Renal cortical epithelial cell (primary cell): Measurements from ENCODE around the gene TMEM236. TPM values are rescaled to one million over a fixed set of nuclear protein-coding genes. Genes with fewer than 3 reads are reported as not detected.
"Not testable (repeated sequence)": the region's sequence is repeated elsewhere in the genome, so short reads cannot be mapped to it uniquely, and the experiment has no call there.

ENCODE experiments used
- DNase-seq: peaks from one replicate; pipeline ENCODE4 v3.0.0-alpha.2; 2011; ENCODE audit warnings: low read depth
- total RNA-seq: library from RNA; depleted of rRNA; stranded (reverse); fragments of >200 nt; gene quantifications from 2 replicates; pipeline ENCODE4 v1.2.3, GENCODE V29; 2014

TMEM236 gene, protein sequence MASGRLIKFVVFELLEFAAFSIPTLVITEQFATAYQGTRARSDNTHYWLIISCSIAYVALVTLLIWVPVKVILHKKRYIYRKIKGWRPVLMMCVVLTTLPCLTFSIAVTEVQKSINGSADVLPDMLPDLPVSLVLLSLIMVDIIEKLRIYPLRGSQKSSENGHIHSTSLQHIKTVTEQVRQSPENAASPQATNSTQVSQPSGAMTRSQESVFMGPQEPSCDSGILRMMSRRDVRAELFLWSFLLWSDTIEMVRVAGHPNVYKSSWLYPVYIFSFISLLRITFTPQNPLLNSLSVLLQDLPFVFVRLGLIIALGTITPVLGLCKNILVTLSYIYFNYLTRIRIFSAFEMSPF
- total RNA-seq = 0.10 TPM in 1 of 2 replicates, not detected in the other

DNA sequence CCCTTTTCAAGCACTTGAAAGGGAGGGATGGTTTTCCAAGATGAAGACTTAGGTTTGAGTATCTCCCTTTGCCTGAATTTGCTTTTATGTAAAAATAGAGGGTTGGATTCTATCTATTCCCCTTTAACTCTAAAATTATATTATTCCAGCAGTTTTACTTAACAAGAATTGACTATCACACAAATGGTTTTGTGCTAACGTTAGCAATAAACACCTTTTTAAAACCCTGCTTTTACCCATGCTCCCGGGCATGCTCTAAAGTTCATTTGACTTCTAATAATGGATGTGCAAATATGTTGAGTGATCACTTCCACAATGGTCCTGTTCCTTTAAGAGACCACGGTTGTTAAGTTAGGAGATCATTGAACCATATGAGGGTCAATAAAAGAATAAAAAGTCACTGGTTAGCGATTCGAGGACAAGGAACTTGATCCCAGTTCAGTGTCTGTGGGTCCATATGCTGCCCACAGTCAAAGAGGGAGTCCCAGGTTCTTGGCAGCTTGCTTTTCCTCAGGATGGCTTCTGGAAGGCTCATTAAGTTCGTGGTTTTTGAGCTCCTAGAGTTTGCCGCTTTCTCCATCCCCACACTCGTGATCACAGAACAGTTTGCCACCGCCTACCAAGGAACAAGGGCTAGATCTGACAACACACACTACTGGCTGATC lies at the start of gene TMEM236:
TSS of gene TMEM236 (plus strand) at position 421 of the 665 bp plus-strand sequence. CDS start at position 516, 95 bp downstream.
- peak; percentile 75 for DNase-seq

DNA sequence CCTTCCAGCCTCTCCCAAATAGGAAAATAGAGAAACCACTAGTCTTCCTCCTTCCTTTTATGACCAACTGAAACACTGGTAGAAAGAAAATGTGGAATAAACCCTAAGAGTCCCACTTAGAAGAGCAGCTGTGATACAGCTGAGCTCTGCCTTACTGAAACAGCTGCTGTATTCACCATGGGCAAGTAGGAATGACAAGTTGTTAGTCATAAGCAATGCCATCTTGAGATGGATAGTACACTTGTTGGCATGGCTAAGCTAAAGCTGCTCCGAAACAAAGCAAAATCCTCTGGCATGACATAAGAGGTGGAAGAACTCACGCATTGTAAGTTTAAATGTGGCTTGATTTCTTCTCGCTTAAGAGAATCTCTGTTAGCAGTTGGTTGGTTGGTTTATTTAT lies 48.3 kb upstream of the TMEM236 start:
- no peak for DNase-seq

DNA sequence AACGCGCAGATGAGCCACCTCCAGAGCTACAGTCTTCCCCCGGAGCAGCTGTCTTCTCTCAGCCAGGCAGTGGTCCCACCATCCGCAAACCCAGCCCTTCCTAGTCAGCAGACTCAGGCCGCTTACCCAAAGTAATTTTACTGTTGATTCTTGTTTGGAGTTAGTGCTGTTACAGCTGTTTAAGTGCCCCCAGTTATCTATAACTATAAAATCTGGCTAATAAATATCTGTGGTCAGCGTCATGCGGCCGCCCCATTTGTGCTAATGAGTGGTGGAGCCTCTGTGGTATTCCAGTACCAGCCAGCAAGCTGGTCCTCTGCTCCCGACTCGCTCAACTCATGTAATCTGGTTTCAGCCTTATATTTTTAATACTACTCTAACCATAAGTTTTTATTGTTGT lies 43.2 kb upstream of the TMEM236 start:
- DNase-seq = no peak

DNA sequence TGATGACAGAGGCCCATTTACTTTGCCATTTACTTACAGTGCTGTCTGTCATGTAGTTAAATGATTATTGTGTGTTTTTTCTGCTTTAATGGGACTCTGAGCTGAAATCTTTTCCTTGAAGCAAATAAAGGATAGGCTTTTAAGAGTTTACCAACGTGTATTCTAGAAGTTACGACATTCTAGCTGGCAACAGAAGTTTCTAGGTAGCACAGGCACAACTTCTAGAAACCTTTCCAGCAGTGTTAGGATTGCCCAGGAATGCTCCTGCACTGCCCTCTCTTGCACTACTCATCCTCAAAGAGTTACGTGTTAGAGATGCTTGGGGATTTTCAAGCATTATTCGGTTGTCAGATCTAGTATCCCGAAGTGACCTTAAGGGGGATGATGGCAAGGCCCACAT lies 42.5 kb upstream of the TMEM236 start:
- no peak for DNase-seq

DNA sequence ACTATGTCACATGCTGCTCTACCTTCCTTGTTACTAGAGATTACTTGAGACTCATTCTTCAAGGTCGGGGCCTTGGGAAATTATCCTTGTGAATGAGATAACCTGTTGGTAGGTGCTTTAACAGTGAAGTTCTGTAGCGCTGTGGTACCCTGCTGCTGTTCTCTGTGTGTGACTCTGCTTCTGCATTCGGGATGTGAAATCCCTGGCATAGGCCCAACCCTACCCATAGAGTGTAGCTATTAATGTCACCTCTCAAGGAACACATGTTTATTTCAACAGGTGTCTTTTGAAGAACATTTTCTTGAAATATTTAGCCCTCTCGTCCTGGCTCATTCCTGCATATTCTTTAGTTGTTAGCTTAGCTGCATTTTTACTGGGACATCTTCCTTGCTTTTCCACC lies 41.8 kb upstream of the TMEM236 start:
- no peak for DNase-seq

DNA sequence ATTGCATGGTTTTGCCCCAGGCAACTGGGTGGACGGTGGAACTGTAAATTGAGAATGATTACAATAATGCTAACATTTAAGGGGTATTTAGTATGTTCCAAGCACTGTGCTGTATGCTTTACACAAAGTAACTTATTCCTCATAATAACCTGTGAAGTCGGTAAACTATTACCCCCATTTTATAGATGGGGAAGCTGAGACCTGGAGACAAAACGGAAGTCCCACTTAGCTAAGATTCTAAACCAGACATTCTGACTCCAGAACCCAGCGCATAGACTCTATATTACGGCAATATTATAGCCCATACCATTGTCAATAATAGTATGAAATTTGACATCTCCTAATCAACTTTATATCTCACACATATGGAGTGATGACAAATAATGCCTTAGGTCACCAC lies 39.9 kb upstream of the TMEM236 start:
- no peak for DNase-seq

DNA sequence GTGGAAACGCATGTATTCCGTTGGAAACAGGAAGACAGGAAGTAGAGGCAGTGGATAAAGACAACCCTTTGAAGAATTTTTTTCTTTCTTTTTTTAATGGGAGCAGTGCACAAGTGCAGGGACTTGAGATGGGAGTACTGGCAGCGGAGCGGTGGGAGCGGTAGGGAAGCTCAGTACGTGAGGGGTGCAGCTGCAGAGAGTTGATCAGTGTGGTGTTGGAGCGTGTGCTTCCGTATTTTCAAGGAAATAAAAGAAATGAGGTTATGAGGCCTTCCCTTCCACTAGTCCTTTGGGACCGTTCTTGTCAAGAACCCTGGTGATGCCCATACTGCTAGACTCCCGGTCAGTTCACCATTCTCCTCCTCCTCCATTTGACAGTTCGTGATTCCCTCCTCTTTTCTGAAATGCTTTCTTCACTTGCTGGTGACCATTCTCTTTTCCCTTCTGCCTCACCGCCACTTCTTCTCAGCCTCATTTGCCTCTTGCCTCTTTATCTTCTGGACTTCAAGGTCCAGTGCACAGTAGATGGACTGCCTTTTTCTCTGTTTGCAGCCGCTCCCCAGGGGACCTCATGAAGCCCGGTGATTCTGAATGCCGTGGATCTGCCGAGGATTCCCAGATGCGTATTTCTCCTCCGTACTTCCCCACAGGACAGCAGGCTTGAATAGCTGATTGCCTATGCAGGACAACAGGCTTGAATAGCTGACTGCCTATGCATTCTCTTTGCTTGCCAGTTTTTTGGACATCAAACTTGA lies 39.1 kb upstream of the TMEM236 start:
- DNase-seq = no peak

DNA sequence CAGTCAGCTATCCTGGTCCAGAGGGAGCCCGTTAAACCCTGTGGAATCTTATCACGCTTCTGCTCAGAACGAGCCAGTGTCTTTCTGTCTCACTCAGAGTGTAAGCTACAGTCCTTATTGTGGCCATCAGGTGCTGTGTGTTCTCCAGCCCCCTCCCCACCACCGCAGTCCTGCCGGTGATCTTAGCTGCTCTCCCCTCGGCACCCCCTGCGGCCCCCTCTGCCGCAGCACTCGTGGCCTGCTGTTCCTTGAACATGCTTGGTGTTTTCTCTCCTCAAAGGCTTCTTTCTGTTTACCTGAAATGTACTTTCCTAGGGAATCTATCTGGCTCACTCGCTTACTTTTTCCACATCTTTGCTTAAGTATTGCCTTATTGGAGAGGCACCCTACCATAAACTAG lies 38.2 kb upstream of the TMEM236 start:
- DNase-seq = no peak

DNA sequence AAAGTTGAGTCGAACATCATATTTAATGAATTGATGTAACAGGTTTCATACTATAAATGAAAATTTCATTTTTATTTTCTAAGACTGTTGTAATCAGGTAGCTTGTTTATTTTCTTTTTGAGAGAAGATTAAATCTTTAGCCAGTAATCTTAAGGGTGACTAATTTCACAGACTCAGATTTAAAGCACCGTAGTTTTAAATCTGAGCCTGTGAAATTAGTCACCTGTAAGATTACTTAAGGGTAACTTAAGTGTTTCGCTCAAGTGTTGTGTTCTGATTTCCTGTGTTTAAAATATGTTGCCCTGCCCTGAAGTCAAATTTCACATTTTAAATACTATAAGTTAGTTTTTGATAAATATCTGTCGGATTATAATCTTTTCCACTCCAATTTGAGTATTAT lies 35.8 kb upstream of the TMEM236 start:
- DNase-seq = no peak

DNA sequence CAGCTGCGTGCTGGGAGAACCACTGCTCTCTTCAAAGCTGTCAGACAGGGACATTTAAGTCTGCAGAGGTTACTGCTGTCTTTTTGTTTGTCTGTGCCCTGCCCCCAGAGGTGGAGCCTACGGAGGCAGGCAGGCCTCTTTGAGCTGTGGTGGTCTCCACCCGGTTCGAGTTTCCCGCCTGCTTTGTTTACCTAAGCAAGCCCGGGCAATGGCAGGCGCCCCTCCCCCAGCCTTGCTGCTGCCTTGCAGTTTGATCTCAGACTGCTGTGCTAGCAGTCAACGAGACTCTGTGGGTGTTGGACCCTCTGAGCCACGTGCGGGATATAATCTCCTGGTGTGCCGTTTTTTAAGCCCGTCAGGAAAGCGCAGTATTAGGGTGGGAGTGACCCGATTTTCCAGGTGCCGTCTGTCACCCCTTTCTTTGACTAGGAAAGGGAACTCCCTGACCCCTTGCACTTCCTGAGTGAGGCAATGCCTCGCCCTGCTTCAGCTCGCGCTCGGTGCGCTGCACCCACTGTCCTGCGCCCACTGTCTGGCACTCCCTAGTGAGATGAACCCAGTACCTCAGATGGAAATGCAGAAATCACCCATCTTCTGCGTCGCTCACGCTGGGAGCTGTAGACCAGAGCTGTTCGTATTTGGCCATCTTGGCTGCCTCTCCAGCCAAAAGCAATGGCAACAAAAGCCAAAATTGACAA lies 29.5 kb upstream of the TMEM236 start:
- DNase-seq = not testable (repeated sequence)

DNA sequence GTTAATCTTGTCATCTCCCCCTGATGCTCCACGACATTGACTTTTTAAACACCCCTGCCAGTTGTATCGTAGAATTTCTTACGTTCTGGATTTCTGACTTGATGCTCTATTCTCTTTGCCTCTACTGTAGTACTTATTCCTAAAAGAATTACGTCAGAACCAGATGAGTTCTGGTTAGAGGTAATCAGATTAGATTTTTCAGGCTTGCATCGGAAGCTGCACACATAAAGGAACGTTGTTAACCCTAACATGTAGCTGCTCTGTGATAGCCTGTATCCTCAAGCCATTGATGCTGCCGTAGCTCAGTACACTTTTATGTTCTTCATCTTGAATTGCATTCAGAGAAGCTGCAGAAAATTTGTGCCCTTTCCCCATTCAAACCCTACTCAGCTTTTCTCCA lies 26.3 kb upstream of the TMEM236 start:
- DNase-seq = no peak

DNA sequence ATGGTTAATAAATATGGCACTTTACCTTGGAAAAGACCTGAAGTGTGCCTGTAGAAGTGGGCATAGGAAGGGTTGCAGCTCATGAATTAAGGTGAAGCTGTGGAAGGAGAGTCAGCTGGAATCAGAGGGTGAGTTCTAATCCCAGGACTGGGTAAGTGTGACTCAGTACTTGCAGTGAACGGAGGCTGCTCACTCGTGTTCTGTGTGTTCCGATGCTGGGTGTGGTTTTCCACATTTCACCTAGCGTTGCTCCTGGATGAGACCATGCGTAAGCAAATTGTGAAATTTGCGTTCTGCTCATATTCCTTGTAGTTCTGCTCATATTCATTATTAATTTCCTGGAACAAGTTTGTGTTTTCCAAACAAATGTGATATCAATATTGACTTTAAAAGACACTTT lies 22.4 kb upstream of the TMEM236 start:
- DNase-seq = no peak

DNA sequence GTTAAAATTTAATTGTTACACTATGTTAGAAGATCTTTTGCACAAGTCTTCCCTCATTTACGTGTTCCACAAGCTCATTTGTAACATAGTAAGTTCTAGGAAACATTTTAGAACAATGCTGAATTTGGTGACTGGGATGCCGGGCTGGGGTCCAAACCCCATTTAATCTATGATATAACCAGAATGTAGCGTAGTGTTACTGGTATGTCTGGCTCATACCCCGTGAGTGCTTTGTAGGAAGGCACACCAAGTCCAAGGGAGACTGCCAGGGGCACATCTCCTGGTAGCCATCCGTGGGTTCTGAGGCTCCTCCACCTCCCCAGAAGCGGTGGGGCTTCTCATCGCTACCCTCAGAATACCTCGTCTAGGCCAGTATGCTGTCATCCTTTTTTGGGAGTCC lies 21.3 kb upstream of the TMEM236 start:
- DNase-seq = no peak

DNA sequence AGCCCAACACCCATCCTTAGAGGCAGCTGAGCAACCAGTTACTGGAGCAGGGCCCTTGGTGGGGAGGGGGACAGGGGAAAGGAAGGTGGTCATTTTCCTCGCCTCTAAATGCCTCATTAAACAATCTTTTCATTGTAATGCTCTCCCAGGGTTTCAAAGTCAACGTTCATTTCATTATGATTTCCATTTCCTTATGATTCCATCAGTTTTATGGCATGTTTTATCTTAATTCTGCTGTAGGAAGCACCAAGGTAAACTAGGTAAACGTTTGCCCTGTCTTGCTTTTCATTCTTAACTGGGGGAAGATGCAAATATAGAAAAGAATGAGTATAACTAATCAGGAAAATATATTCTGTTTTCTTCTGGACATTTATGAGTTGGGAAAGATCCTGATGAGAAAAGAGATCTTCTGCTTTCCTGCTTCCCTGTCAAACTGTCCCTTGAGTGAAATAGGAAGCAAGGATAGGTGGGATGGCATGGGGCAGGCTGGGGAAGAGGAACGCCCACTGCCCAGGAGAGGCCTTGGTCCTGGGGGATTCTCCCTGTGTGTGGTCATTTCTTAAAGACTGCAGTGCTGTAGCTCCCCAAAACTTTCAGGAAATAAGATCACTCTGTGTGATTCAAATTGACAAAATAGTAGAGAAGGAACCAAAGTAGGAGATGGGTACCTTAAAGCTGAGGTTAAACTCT lies 20.5 kb upstream of the TMEM236 start:
- no peak for DNase-seq

DNA sequence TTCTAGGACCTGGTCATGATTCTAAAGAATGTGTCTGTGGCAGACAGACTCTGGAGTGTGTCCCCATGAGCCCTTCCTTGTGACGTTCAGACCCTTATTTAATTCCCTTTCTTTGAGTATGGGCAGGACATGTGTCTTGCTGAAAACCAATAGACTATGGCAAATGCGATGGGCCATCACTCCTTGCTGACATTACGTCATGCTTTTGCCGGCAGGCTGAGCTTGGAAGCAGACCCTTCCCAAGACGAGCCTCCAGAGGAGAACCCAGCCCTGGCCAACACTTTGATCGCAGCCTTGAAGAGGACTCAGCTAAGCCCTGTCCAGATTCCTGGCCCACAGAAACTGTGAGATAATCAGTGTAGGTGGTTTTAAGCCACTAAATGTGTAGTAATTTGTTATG lies 18.4 kb upstream of the TMEM236 start:
- no peak for DNase-seq

DNA sequence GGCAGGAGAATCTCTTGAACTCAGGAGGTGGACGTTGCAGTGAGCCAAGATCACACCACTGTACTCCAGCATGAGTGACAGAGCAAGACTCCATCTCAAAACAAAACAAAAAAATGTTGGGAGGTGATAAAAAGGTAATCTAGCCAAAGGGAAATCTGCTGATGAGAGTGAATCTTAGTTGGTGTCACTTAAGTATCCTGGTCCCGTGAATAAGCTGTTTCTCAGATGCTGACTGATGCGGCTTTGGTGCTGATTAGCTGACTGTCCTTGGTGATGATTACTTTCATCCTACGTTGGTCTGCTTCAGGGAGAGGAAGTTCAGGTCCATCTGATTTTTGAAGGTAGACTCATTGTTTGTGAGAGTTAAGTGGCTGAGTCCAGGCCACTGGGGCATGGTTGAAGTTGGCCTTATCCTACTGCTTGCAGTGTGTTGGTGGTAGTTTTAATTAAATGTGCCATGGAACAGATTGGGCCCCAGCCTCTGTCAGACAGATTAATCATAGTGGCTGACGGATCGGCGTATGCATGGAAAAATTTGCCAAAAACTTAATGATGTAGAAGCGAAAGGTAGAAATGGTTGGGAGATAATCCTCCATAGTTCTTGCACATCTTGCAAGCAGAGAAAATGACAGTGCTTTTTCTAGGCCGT lies 17.4 kb upstream of the TMEM236 start:
- no peak for DNase-seq

DNA sequence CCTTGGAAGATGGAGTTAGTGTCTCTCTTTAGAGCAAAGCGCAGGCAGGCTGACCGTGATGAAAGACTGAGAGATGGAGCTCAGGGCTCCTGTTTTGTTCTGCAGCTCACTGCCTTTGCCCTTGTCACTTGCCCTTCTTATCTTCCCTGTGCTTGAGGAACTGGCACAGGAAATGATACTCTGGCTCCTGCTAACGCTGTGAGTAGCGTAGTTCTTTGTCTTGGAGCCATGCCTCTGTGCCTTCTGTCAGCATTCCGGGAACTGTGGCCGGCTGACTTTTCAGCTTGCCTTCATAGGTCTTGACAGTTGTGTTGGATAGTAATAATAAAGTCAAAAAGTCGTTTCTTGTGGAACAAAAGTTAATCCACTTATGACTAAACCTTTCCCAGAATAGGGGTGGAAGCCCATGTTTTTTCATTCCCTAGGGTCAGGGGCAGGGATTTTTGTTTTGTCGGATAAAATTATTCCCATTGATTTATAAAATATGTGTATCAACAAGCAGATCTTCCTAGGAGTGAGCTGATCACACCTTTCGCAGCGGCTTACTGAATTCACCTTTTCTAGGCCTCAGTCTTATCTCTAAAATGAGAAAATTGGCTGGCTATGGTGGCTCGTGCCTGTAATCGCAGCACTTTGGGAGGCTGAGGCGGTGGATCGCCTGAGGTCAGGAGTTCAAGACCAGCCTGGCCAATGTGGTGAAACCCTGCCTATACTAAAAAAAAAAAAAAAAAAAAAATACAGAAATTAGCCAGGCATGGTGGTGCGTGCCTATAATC lies 16.6 kb upstream of the TMEM236 start:
- DNase-seq = no peak

DNA sequence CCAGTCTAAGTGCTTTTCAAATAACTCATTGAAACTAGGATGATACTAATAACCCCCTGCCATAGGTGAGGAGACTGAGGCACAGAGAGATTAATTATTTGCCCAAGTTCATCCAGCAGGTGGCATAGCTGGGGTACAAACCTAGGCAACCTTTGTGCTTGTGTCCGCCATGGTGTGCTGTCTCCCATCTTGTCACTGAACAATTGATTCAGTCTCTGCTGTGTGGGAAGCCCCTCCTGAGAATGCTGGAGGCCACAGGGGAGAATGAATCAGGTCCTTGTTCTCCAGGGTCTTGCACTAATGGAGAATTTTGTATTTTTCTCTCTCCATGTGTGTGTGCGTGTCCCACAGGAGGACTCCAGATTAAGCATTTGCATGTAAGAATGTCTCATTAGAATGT lies 15.8 kb upstream of the TMEM236 start:
- DNase-seq = no peak

DNA sequence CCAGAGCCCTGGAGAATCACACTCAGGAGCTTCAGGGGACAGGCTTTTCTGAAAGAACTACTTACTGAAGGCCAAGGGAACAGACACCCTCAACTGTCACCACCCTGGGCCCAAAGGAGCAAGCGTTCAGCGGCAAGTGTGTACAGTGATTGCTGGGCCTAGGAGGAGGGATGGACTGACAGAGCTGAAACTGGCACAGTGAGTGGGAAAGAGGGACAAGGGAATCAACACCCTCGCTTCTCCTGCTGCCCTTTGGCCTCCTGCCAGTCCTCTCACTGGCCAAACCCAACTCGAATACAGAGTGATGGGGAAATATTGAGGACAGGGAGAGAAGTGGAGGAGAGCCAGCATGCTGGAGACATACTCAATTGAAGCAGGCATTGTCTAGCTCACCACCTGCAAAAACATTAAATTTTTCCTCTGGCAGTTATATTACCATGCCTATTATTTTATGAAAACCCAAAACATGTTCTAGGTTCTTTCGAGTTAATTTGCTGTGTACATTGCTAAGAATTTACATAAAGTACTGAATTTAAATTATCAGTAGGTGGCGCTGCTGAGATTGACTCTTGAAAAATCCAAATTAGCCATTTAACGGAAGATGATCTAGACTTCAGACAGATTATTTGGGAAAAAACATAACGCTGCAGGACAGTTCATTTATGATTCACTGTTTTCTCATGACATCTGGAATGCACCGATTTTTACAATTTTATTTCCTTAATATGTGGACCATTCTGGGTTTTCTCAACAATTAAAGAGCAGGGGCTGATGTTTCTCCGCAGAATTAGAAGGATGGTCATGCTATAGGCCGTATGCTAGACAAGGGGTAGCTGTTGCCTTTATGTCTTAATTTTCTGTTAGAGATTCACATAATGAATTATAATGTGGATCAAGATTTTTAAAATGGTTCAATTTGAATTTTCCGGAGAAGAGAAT lies 14.7 kb upstream of the TMEM236 start:
- peak; percentile 40 for DNase-seq
